Measurements from ENCODE around the gene TRAF3.

Gene TRAF3

DNA sequence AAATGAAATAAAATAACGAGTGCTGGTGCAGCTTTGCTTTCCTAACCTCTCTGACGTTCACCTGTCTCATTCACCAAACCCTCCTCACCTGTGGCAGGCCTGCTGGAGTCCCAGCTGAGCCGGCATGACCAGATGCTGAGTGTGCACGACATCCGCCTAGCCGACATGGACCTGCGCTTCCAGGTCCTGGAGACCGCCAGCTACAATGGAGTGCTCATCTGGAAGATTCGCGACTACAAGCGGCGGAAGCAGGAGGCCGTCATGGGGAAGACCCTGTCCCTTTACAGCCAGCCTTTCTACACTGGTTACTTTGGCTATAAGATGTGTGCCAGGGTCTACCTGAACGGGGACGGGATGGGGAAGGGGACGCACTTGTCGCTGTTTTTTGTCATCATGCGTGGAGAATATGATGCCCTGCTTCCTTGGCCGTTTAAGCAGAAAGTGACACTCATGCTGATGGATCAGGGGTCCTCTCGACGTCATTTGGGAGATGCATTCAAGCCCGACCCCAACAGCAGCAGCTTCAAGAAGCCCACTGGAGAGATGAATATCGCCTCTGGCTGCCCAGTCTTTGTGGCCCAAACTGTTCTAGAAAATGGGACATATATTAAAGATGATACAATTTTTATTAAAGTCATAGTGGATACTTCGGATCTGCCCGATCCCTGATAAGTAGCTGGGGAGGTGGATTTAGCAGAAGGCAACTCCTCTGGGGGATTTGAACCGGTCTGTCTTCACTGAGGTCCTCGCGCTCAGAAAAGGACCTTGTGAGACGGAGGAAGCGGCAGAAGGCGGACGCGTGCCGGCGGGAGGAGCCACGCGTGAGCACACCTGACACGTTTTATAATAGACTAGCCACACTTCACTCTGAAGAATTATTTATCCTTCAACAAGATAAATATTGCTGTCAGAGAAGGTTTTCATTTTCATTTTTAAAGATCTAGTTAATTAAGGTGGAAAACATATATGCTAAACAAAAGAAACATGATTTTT, 128.2 kb downstream of the TRAF3 start:
- Histone ChIP-seq H3K27me3 (ENCODE audit: insufficient read depth, low read length) (no peaks in the 10 kb centered on the region), H3K79me2 (ENCODE audit: control insufficient read depth, insufficient read depth, low read length, unreplicated experiment) (no peaks in the 10 kb centered on the region), H3K36me3 (ENCODE audit: insufficient read depth, low read length) (peaks cover 11% of the 10 kb centered on the region; the same call in 1 of the 2 replicates), H3K4me1 (ENCODE audit: control insufficient read depth, insufficient read depth, low read length, unreplicated experiment) (no peaks in the 10 kb centered on the region), H2AFZ (ENCODE audit: low read length, unreplicated experiment) (no peak overlapping the region), H3K4me3 (ENCODE audit: low read depth, low read length) (no peak overlapping the region), H3K27ac (ENCODE audit: low read depth, low read length) (no peak overlapping the region)

DNA sequence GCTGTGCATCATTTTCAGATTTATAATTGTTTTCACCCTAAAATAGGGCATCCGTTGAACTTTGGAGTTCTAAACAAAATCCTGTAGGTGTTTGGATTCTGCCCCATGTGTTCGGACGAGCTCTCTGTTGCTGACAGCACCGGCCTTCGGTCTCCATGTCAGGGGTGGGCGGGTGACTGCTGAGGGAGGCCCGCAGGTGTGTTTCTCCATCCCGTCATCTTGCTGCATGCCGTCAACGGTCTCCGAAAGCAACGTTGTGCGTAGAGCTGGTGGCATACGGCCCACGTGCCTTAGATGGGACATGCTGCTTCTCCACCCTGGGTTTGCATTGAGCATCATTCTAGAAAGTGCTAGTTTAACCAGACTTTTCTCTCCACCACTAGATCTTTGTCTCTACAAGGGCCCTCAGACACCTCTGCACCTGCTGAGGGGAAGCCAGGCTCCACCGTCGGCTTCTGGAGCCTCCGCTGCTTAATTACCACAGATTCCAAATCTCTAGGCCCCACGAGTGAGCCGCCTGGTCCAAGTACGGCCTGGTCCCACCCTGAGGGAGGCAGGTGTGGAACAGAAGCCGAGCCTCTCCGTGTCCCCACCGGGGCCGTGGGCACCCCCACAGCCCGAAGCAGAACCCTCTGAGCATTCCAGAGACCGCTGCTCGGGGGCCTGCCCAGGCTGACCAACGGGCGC, 129.5 kb downstream of the TRAF3 start:
- Histone ChIP-seq H2AFZ (ENCODE audit: low read length, unreplicated experiment) (no peak overlapping the region), H3K79me2 (ENCODE audit: control insufficient read depth, insufficient read depth, low read length, unreplicated experiment) (no peaks in the 10 kb centered on the region), H3K36me3 (ENCODE audit: insufficient read depth, low read length) (peaks cover 11% of the 10 kb centered on the region; the same call in 1 of the 2 replicates)

DNA sequence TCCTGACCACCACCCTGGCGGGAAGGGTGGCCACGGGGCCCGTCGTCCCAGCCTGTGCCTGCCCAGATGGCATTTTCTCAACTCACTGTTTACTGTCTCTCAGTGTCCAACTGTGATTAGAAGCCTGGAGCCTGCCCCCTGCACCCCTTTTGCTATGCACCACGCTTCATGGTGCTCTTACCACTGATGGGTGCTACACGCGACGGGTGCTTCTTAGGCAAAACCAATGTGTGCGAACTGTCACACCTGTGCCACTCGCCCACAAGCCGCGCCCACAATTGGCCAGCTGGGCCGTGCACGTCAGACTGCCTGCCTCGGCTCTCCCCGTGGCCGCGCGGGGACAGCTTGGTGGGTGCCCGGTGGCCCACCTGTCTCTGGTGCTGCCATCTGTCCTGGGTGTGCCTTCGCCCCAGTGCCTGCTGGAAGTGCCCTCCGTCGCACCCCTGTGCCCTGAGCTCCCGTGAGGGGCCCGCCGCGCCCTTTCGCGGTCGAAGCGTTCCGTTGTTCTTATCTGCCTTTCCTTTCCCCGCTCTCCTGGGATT, 130.1 kb downstream of the TRAF3 start:
- Histone ChIP-seq H3K36me3 (ENCODE audit: insufficient read depth, low read length) (peaks cover 11% of the 10 kb centered on the region; the same call in 1 of the 2 replicates), H3K4me3 (ENCODE audit: low read depth, low read length) (no peak overlapping the region), H3K27ac (ENCODE audit: low read depth, low read length) (no peak overlapping the region), H2AFZ (ENCODE audit: low read length, unreplicated experiment) (no peak overlapping the region), H3K27me3 (ENCODE audit: insufficient read depth, low read length) (no peaks in the 10 kb centered on the region), H3K79me2 (ENCODE audit: control insufficient read depth, insufficient read depth, low read length, unreplicated experiment) (no peaks in the 10 kb centered on the region), H3K4me1 (ENCODE audit: control insufficient read depth, insufficient read depth, low read length, unreplicated experiment) (no peaks in the 10 kb centered on the region)

More for the DNA sequence above, 129.5 kb downstream of the TRAF3 start:
- H3K4me1 ChIP-seq (ENCODE audit: control insufficient read depth, insufficient read depth, low read length, unreplicated experiment), result no peaks in the 10 kb centered on the region
- no peaks in the 10 kb centered on the region for H3K27me3 ChIP-seq (ENCODE audit: insufficient read depth, low read length)
- H3K4me3 ChIP-seq (ENCODE audit: low read depth, low read length), result no peak overlapping the region
- no peak overlapping the region for H3K27ac ChIP-seq (ENCODE audit: low read depth, low read length)

DNA sequence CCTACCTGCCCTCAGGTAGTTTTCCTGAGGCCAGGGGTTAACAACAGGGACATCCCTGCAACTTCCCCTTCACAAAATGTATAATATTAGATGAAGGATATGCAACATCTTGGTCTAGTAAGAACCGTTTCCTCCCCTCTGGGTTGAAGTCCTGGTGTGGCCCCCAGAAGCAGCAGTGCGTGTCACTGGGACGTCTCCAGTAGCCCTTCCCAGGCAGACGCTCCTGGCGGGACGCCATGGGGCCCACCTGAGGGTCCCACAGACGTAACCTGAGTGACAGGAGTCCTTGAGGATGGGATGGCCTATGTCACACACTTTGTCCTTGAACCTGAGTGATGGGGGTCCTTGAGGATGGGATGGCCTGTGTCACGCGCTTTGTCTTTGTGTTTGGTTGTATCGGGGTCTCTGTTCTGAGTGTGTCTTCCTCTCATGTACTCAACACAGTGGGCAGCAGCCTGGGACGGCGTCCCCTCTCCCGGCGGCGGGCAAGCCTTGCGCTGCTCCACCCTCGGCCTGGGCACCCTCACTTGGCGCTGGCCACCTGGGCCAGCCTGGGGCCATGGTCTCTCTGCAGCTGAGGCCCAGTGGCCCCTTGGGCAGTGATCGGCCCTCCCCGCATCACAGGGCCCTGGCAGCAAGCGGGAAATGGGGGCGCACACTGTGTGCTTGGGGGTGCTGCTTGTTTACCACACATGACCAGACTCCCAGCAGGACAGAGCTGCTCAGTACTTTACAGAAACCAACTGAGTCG, 130.9 kb downstream of the TRAF3 start:
- H2AFZ ChIP-seq (ENCODE audit: low read length, unreplicated experiment), result no peak overlapping the region

DNA sequence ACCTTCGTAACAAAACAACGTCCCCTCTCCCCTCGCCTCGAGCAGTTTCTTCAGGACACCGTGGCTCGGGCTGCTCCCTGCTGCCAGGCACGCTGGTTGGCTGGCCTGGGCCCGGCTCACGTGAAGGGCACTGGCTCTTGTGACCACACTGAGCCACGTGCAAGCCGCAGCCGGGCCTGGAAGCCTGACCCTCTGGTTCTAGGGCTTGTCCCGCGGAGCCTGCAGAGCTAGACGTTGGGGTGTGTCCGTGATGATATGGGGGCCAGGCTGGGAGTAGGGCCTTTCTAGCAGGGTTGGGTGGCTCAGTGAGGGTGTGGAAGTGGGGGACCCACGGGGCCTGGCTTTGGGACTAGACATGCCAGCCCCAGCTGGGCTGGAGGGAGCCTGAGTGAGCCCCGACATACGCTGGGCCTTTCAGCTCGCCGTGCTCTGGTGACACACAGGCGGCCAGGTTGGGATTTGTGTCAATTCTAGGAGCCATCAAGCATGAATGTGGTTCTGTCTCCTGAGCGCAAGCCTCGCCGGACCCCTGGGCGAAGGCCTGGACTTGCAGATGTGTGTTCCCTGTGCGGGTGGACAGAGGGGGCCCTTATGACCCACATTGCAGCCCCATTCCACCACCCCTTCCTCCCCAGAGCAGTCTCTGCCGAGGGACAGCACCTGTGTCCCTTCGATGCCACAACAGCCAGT, 131.7 kb downstream of the TRAF3 start:
- Histone ChIP-seq H3K27ac (ENCODE audit: low read depth, low read length) (no peak overlapping the region), H2AFZ (ENCODE audit: low read length, unreplicated experiment) (no peak overlapping the region), H3K4me1 (ENCODE audit: control insufficient read depth, insufficient read depth, low read length, unreplicated experiment) (no peaks in the 10 kb centered on the region), H3K79me2 (ENCODE audit: control insufficient read depth, insufficient read depth, low read length, unreplicated experiment) (no peaks in the 10 kb centered on the region), H3K4me3 (ENCODE audit: low read depth, low read length) (no peak overlapping the region), H3K36me3 (ENCODE audit: insufficient read depth, low read length) (peaks cover 11% of the 10 kb centered on the region; the same call in 1 of the 2 replicates), H3K27me3 (ENCODE audit: insufficient read depth, low read length) (no peaks in the 10 kb centered on the region)

More for the DNA sequence above, 130.9 kb downstream of the TRAF3 start:
- H3K4me1 ChIP-seq (ENCODE audit: control insufficient read depth, insufficient read depth, low read length, unreplicated experiment), result no peaks in the 10 kb centered on the region
- H3K36me3 ChIP-seq (ENCODE audit: insufficient read depth, low read length), result peaks cover 11% of the 10 kb centered on the region; the same call in 1 of the 2 replicates
- H3K27ac ChIP-seq (ENCODE audit: low read depth, low read length), result no peak overlapping the region
- H3K27me3 ChIP-seq (ENCODE audit: insufficient read depth, low read length), result no peaks in the 10 kb centered on the region
- H3K4me3 ChIP-seq (ENCODE audit: low read depth, low read length), result no peak overlapping the region
- no peaks in the 10 kb centered on the region for H3K79me2 ChIP-seq (ENCODE audit: control insufficient read depth, insufficient read depth, low read length, unreplicated experiment)

DNA sequence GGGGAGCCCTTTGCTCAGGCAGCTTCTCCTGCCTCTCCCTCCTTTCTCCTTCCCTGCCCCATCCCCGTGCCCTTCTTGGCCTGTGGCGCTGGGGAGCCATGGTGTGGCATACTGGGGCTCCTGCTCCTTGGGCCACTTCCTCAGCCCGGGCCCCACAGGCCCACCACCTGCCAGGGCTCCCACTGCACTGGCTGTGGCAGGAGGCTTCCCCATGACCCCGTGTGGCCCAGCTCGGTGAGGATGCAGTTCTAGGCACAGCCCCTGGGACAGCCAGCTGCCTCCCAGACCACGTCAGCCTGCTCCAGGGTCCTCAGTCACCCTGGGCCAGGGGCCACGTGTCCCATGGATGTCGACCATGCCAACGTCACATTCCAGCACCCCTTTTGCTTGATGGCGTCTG, 132.2 kb downstream of the TRAF3 start:
- Histone ChIP-seq H3K27me3 (ENCODE audit: insufficient read depth, low read length) (no peaks in the 10 kb centered on the region), H3K4me3 (ENCODE audit: low read depth, low read length) (no peak overlapping the region), H3K4me1 (ENCODE audit: control insufficient read depth, insufficient read depth, low read length, unreplicated experiment) (no peaks in the 10 kb centered on the region), H2AFZ (ENCODE audit: low read length, unreplicated experiment) (no peak overlapping the region), H3K27ac (ENCODE audit: low read depth, low read length) (no peak overlapping the region), H3K36me3 (ENCODE audit: insufficient read depth, low read length) (peaks cover 11% of the 10 kb centered on the region; the same call in 1 of the 2 replicates), H3K79me2 (ENCODE audit: control insufficient read depth, insufficient read depth, low read length, unreplicated experiment) (no peaks in the 10 kb centered on the region)

DNA sequence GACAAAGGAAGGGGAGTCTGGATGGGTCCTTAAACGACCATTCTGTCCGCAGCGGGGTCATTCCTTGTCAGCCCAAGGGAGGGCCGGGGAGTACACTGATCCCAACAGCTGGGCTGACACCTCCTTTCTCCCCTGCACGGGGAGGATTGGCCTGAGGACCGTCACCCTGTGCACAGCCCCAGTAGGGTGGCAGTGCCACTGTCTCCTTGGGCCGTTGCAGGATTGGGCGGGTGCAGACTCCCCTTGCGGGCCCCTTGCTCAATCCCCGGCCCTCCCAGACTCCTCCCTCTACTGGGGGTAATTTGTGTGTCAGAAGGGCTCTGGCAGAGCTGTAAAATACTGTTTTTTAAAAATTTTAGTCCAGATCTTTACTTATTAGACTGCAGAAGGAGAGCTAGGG, 132.7 kb downstream of the TRAF3 start:
- Histone ChIP-seq H2AFZ (ENCODE audit: low read length, unreplicated experiment) (no peak overlapping the region), H3K79me2 (ENCODE audit: control insufficient read depth, insufficient read depth, low read length, unreplicated experiment) (no peaks in the 10 kb centered on the region), H3K4me3 (ENCODE audit: low read depth, low read length) (no peak overlapping the region), H3K27me3 (ENCODE audit: insufficient read depth, low read length) (no peaks in the 10 kb centered on the region), H3K36me3 (ENCODE audit: insufficient read depth, low read length) (peaks cover 11% of the 10 kb centered on the region; the same call in 1 of the 2 replicates), H3K4me1 (ENCODE audit: control insufficient read depth, insufficient read depth, low read length, unreplicated experiment) (no peaks in the 10 kb centered on the region), H3K27ac (ENCODE audit: low read depth, low read length) (no peak overlapping the region)

DNA sequence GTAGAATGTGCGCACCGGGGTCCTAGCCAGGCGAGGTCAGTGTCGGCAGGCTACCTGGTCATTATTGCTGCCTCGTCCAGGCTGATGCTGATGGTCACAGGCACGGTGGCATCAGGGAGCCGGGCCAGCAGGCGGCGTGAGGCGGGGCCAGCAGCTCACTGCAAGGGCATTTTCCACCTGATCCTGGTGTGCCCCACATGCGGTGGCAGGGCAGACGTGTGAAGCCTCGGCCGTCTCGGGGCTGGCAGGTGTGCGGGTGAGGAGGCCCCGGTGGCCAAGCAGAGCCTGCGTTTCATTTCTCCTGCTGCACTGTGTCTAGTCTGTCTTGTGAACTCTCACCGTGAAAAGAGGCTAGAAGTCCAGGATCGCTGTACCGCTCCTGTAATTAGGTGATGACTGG, 133.2 kb downstream of the TRAF3 start:
- Histone ChIP-seq H3K27me3 (ENCODE audit: insufficient read depth, low read length) (no peaks in the 10 kb centered on the region), H3K27ac (ENCODE audit: low read depth, low read length) (no peak overlapping the region), H3K4me1 (ENCODE audit: control insufficient read depth, insufficient read depth, low read length, unreplicated experiment) (no peaks in the 10 kb centered on the region), H2AFZ (ENCODE audit: low read length, unreplicated experiment) (no peak overlapping the region), H3K4me3 (ENCODE audit: low read depth, low read length) (no peak overlapping the region), H3K36me3 (ENCODE audit: insufficient read depth, low read length) (peaks cover 11% of the 10 kb centered on the region; the same call in 1 of the 2 replicates), H3K79me2 (ENCODE audit: control insufficient read depth, insufficient read depth, low read length, unreplicated experiment) (no peaks in the 10 kb centered on the region)

DNA sequence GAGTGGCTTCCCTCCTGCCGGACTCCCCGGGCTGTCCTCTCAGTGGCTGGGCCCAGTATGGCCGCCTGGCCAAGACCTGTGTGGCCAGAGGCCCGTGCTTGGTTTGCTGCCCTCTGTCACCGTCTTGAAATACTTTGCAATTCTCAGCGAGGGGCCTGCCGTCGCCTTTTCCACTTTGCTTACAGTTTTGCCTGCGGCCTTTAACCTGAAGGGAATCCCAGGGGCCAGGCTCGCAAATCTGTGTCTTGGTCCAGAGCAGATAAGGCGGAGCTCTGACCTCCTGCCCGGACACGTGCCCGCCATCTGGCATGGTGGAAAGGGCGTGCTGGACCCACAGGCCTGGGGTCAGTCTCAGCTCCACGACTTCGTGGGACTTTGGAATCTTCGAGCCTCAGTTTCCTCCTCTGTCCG, 134.3 kb downstream of the TRAF3 start:
- H2AFZ ChIP-seq (ENCODE audit: low read length, unreplicated experiment), result no peak overlapping the region
- H3K27me3 ChIP-seq (ENCODE audit: insufficient read depth, low read length), result no peaks in the 10 kb centered on the region
- no peaks in the 10 kb centered on the region for H3K4me1 ChIP-seq (ENCODE audit: control insufficient read depth, insufficient read depth, low read length, unreplicated experiment)
- no peaks in the 10 kb centered on the region for H3K79me2 ChIP-seq (ENCODE audit: control insufficient read depth, insufficient read depth, low read length, unreplicated experiment)
- peaks cover 2% of the 10 kb centered on the region; the same call in 1 of the 2 replicates for H3K36me3 ChIP-seq (ENCODE audit: insufficient read depth, low read length)
- no peak overlapping the region for H3K4me3 ChIP-seq (ENCODE audit: low read depth, low read length)
- no peak overlapping the region for H3K27ac ChIP-seq (ENCODE audit: low read depth, low read length)

All from ACC112 (cell line).